HG02884 (cell line): ENCODE results near the gene JUNB.
"Not testable (repeated sequence)": the region's sequence is repeated elsewhere in the genome, so short reads cannot be mapped to it uniquely, and the experiment has no call there.

Experiments
- ATAC-seq: cut with Tn5 transposase; IDR thresholded peaks from one replicate; pipeline ENCODE4 v1.9.1; 2021; ENCODE audit warnings: mild to moderate bottlenecking, moderate library complexity; ENCODE audit not compliant: unreplicated experiment

Gene JUNB

DNA sequence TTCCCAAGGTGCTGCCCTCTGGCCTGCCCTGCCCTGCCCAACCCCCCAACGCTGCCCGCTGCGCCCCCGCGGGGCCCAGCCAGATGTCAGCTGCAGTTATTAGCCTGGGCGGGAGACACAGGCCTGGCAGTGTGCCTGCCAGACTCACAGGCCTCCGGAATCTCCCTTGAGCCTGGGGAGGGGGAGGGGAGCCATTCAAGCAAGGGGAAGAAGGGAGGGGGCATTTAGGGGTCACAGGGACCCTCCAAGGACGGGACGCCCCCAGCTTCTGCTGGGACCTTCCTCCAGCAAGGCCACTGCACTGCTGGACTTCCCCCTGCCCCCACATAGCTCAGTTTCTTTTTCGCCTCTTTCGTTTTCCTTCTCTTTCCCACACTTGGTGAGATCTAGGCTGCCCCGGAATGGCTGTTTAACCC, 2.6 kb upstream of the JUNB start:
- ATAC-seq = no peak

DNA sequence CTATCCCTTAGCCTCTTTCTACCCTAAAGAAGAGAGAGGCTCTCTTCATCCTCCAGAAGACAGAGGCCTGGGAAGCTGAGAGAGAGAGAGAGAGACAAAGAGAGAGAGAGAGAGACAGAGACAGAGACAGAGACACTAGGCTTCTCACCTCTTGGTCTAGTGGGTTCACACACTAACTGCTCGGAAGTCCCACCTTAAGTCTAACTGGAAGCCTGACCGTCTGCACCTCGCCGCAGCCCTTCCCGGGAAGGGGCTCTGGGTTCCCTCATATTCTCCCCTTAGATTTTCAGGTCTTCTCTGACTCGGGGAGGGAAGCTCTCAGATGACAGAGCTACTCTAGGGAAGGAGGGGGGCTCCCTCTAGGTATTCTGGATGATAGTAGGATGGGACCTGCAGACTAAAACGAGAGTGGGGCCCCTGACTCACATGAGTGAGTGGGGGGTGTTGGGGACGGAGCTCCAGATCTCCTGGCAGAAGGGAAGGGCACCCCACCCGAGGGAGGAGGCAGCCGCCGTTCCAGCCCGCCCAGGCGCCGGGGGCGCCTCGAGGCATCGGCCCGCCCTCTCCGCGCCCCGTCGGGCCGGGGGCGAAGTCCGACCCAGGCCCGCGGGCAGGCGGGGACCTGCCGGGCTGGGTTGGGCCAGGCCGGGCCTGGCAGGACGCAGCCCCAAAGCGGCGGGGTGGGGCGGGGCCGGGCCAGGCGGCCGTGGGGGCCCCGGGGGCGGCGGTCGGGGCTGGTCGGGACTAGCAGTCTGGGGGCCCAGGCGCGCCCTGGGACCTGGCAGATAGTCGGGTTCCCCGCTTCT, 2.0 kb upstream of the JUNB start:
- no peak for ATAC-seq

DNA sequence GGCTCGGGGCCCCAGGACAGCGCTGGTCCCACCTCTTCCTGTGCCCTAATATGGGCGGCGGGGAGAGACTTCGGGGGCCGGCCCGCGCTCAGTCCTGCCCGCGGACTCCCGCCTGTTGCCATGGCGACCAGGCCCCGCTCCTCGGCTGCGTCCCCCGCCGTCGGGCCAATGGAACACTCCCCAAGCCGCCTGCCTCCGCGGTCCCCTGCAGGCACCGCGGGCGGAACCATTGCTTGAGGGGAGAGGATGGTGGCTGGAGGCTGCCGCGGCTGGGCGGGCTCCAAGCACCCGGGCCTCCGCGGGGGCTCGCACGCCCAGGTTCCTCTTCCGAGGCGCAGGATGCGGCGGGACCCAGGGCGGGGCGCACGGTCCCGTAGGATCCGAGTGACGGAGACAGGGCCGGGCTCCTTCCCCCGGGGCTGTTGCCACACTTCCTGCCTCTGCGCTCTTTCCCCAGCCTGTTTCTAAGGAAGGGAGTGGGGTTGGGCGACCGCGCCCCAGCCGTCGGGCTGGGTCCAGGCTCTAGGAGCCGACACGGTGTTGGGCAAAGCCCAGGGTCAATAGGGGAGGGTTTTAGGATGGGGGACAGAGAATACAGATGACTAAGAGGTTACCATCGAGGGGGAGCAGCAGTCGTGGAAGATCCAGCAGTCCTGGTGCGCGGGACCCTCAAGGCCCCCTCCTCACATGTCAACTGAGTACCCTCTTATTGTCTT, 1.2 kb upstream of the JUNB start:
- ATAC-seq = peak; percentile 44

DNA sequence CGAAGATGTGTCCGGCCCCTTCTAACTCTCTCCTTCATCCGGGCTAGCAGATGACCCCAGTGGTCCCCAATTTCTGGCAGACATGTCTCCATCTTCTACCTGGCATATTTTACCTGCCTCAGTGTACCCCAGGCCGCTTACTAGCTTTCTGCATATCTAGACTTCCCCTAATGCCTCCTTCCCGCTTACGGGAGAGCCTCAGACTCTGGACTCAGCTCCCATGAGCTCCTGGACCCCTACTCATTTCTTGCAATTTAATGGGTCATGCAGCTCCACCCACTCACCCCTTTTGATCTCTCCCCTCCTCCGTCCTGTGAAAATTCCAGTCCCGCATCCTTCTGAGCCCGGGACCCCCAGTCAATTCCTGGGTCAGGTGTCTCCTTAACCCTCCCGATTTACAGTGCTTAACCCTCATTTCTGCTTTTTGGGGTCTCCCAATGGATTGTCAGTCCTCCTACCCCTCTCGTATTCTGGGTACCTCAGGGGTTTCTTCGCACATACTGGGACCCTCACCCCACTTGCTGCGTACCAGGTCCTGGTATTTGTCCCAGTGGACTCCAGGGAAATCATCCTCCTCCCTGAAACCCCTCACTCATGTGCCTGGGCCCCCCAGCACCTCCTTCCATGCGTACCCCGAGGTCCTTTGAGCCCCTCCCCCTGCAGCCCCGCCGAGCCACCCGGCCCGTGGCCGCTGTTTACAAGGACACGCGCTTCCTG, 500 bp upstream of the JUNB start:
- ATAC-seq = no peak

DNA sequence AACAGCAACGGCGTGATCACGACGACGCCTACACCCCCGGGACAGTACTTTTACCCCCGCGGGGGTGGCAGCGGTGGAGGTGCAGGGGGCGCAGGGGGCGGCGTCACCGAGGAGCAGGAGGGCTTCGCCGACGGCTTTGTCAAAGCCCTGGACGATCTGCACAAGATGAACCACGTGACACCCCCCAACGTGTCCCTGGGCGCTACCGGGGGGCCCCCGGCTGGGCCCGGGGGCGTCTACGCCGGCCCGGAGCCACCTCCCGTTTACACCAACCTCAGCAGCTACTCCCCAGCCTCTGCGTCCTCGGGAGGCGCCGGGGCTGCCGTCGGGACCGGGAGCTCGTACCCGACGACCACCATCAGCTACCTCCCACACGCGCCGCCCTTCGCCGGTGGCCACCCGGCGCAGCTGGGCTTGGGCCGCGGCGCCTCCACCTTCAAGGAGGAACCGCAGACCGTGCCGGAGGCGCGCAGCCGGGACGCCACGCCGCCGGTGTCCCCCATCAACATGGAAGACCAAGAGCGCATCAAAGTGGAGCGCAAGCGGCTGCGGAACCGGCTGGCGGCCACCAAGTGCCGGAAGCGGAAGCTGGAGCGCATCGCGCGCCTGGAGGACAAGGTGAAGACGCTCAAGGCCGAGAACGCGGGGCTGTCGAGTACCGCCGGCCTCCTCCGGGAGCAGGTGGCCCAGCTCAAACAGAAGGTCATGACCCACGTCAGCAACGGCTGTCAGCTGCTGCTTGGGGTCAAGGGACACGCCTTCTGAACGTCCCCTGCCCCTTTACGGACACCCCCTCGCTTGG, 966 bp downstream of the JUNB start:
- ATAC-seq = no peak

DNA sequence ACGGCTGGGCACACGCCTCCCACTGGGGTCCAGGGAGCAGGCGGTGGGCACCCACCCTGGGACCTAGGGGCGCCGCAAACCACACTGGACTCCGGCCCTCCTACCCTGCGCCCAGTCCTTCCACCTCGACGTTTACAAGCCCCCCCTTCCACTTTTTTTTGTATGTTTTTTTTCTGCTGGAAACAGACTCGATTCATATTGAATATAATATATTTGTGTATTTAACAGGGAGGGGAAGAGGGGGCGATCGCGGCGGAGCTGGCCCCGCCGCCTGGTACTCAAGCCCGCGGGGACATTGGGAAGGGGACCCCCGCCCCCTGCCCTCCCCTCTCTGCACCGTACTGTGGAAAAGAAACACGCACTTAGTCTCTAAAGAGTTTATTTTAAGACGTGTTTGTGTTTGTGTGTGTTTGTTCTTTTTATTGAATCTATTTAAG, 1.6 kb downstream of the JUNB start:
- no peak for ATAC-seq

DNA sequence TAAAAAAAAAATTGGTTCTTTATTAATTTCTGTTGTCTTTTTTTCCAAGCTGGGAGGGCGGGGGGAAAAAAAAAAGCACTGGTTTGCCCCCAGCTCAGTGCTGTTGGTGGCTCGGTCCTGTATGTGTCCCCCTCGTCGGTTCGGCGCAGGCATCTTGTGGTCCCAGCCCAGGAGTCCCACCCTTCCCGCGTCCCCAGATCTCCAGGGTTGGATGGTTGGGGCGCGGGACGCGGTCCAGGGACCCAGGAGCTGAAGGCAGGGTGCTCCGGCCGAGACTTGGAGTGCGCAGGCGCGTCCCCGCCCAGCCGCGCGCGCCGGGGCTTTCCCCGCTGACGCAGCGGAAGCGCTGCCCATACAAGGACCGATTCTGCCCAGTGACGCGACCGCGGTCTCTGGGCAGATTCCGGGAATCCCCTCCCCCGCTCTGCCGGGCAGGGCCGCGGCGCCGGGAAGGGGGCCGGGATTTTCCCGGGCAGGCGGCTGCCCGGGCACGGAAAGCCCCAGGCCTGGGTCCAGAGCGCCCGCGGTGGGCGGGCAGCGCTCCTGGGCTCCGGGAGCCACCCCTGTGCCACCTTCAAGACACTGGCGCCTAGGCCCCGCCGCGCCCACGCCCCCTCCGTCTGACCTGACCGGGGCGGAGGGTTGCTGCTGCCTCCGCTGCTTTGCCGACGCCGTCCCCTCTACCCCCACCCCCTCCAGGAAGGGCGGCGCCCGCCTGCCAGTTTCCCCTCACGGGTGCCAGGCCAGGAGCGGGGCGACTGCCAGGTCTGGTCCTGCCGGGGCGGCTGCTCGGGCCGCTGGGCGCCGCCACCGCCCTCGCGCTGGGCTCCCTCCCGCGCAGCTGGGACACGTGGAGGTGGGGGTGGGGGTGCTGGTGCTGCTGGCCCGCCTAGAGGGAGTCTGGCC, 2.3 kb downstream of the JUNB start:
- ATAC-seq = no peak

DNA sequence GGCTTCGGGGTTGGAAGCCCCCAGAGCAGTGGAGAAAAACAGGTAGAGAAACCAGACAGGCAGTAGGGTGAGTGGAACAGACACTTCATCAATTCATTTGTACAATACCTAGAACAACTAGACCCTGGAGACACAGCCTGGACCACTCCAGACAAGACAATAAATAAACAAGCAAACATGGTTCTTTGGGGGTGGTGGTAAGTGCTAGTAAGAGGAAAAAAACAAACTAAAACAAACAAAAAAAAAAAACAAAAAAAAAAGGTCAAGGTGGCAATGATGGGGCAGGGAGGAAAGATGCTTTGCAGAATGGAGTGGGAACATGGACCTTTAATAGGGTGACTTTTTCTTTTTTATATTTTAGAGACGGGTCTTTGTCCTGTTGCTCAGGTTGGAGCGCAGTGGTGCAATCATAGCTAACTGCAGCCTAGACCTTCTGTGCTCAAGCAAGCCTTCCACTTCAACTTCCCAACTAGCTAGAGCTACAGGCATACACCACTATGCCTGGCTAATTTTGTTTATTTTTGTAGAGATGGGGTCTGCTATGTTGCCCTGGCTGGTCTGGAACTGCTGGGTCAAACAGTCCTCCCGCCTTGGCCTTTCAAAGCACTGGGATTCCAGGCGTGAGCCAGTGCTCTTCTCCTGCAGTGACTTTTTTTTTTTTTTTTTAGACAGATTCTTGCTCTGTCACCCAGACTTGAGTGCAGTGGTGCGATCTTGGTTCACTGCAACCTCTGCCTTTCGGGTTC, 3.1 kb downstream of the JUNB start:
- ATAC-seq = no peak

DNA sequence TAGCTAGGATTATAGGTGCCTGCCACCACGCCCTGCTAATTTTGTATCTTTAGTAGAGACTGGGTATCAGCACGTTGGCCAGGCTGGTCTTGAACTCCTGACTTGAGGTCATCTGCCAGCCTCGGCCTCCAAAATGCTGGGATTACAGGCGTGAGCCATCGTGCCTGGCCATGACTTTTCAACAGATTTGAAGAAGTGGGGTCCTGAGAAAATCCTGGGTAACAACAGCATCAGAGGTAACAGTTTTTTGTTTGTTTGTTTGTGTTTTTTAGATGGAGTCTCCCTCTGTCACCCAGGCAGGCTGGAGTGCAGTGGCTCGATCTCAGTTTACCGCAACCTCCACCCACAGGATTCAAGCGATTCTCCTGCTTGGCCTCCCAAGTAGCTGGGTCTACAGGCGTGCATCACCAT, 3.7 kb downstream of the JUNB start:
- no peak for ATAC-seq

DNA sequence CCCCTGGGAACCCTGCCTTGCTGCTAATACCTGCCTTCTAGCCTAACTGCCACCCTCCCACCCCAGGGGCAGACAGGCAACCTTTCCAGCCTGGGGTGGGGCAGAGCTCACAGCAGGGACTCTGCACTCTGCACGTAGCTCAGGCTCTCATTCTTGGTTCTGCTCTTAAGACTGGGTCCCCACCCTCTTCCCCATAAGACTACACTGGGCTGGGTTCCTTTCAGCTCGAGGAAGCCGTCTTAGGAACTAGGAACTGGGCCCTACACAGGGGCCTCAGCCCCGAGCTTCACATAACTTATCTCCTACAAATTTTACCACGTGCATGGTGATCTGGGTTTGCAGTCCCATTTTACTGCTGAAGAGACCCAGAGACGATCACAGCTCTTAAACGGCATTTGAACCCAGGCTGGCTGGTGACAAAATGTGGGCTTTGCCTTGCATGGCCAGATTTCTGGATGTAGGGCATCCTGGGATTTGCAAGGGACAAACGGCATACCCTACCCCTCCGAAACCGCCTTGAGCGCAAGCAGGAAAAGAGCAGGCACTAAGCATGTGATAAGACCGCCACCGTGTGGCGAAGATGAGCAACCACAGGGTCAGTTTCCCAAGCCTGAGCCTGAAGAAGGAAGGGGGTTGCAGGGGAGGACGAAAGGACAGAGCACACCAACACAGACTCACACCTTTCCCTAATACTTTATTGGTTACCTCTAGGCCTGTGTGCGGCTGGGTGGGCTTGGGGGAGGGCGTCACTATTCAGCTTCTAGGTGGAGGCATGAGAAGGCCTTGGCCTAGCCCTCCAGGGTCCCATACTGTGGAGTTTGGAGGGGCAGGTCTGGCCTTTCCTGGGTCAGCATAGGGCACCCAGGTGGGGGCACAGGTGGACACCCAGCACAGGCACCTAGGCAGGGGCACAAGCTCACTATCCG, 5.1 kb downstream of the JUNB start:
- ATAC-seq = no peak

DNA sequence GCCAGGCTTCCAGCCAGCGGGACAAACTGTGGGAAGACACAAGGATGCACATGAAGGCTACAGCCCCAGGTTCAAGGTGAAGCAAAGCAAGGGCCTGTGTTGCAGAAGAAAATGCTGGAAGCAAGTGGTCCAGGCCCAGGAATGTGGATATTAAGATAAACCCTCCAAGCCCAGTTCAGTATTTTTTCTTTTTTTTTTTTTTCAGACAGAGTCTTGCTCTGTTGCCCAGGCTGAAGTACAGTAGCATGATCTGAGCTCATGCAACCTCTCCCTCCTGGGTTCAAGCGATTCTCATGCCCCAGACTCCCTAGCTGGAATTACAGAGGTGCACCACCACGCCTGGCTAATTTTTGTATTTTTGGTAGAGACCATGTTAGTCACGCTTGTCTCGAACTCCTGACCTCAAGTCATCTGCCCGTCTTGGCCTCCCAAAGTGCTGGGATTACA, 5.9 kb downstream of the JUNB start:
- no peak for ATAC-seq

DNA sequence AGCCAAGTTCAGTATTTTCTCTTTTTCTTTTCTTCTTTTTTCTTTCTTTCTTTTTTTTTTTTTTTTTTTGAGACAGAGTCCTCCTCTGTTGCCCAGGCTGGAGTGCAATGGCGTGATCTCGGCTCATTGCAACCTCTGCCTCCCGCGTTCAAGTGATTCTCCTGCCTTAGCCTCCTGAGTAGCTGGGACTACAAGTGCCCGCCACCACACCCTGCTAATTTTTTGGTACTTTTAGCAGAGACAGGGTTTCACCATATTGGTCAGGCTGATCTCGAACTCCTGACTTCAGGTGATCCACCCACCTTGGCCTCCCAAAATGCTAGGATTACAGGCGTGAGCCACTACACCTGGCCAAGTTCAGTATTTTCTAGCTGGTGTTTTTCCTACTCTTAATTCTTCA, 6.3 kb downstream of the JUNB start:
- not testable (repeated sequence) for ATAC-seq

DNA sequence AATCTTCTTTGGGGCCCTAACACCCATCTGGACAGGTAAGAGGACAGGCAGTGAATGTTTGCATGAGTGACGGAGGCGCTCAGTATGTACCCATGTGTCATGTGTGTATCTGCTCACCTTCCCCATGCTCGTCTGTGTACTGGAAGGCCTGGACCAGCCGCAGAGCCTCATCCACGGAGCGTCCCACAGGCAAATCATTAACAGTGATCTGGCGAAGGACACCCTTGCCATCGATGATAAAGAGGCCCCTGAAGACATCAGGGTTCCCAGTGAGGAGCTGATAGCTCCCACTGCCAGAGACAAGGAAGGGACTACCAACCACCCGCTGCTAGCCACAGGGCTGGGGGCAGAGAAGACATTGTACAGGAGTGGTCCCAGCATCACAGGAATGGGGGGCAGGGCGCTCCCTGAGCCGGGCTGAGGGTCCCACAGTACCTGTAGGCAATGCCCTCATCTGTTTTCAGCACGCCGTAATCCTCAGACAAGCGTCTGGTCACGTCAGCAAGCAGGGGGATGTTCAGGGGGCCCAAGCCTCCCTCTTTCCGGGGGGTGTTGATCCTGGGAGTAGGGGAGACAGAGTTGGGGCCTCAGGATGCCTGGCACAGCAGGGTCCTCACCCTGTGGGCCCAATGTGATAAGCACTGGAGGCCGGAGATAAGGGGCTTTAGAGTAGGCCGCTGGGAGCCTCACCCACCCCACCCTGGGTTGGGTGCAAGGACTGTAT, 8.6 kb downstream of the JUNB start:
- ATAC-seq = no peak

DNA sequence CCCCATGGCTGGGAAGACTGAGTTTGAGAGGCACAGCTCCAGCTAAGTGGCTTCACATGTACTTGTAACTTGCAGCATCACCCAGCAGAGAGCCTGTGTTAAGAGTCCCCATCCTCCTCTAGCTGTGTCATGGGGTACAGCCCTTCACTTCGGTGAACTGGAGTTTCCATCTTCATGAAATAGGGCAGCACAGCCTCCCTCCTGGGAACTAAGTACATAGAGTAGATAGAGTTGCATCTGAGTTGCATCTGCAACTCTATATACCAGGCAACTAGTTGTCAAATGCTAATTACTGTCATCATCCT, 9.1 kb downstream of the JUNB start:
- no peak for ATAC-seq

DNA sequence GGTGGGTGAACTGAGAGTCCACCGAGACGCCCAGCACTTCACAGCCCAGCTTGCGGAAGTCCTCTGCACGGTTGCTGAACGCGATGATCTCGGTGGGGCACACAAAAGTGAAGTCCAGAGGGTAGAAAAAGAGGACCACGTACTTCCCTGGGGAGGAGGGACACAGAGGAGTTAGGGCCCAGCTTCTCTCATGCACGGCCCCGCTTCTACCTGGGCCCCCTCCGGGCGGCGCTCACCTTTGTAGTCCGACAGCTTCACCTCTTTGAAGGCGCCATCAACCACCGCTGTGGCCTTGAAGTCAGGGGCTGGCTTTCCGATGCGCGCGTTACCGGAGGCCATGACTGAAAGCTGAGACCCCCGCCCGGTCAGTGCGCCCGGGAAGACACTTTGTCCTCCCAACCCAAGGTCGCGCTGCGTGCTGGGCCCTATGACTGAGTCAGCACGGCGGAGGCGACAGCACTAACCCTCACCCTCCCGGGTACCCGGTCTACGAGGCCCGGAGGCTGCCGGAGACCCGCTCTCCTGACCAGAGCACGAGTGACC, 9.7 kb downstream of the JUNB start:
- no peak for ATAC-seq

DNA sequence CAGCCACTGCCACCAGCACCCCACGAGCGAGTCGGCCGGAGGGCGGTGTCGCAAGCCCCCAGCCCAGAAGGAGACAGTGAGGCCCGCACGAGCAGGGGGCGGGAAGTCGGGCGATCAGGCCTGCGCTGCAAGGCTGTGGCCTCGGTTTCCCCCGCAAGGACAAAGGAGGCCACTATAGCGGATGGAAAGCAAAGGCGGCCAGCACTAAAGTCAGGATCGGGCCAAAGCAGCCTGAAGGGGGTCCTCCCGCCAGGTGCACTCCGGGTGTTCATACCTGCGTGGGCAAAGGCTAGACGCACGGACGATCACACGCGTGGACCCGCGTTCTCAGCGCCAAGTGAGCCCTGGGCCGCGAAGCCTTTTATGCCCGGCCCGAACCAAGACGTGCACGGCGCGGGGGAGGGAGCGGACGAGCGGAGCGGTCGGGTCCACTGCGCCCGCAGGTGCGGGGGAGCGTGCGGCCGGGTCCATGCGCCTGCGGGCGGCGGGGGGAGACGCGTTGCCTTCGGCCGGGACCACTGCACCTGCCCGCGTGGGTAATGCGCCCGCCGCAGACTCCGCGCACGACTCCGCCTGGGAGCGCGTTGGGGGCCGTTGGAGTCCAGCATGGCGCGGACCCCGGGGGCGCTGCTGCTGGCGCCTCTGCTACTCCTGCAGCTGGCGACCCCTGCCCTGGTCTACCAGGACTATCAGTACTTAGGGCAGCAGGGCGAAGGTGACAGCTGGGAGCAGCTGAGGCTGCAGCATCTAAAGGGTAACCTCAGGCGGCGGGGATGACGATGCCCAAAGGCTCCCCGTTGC, 10.4 kb downstream of the JUNB start, which contains the start of the genes PRDX2 and THSD8:
TSS of gene PRDX2 (minus strand) at position 335 of the 801 bp plus-strand sequence. CDS start 539 bp downstream, outside the sequence.
TSS of gene THSD8 (plus strand) at position 604 of the 801 bp plus-strand sequence. CDS start at position 607, 3 bp downstream.
- ATAC-seq = no peak
